GM12878 (cell line): Measurements from ENCODE around the gene CTCFL. TPM values are rescaled to one million over a fixed set of nuclear protein-coding genes. Genes with fewer than 3 reads are reported as not detected.

ENCODE experiments used
- ATAC-seq: fragments of 200-7000 bp; cut with Tn5 transposase; 3 replicates; pipeline ENCODE4 v1.9.1; 2020; ENCODE audit warnings: mild to moderate bottlenecking, moderate library complexity
- BruUV-seq: library from RNA; stranded (reverse); fragments of 400-500 nt; replicated peaks from 2 replicates; lab custom pipeline; 2021; lab: Mats Ljungman, UMichigan
- CTCF ChIA-PET: fragments of 300-600 bp; sonication (Branson Sonifier 250); formaldehyde crosslinking; extraction: SDS; loops from one replicate; lab custom pipeline; 2021; ENCODE audit warnings: inconsistent platforms; lab: Yijun Ruan, JAX
- POLR2A ChIA-PET: fragments of 350-600 bp; formaldehyde crosslinking; extraction: SDS; loops from one replicate; lab custom pipeline; 2021; ENCODE audit warnings: inconsistent platforms; lab: Charles Lee
- RAD21 ChIA-PET: fragments of 300-600 bp; sonication (Branson Sonifier 250); formaldehyde crosslinking; loops from one replicate; lab custom pipeline; 2023; ENCODE audit warnings: antibody characterized with exemption; ENCODE audit not compliant: unreplicated experiment; lab: Charles Lee
- SMC1A ChIA-PET: fragments of 300-600 bp; sonication (Branson Sonifier 250); formaldehyde crosslinking; loops from one replicate; lab custom pipeline; 2023; ENCODE audit not compliant: unreplicated experiment, uncharacterized antibody; lab: Charles Lee
- DNase-seq: peaks from one replicate; pipeline ENCODE4 v3.0.0-alpha.2; 2011; ENCODE audit warnings: low read depth, low spot score
- FAIRE-seq: peaks from 3 replicates; lab custom pipeline; 2011; peaks lifted over from hg19 to GRCh38; lab: Jason Lieb, UNC
- H2AFZ ChIP-seq: 2 replicates; pipeline ENCODE4 v1.6.0; 2011; ENCODE audit warnings: low read depth, low read length, control low read depth; ENCODE audit not compliant: control insufficient read depth
- H3K27ac ChIP-seq: 2 replicates; pipeline ENCODE4 v1.5.1; 2011; ENCODE audit warnings: control low read depth; ENCODE audit not compliant: control insufficient read depth, insufficient read depth
- H3K27me3 ChIP-seq, 2 experiments: replicated peaks in 1 of 2; 2 replicates each; pipeline versions ENCODE4 v1.6.0 to v1.6.1; 2011; ENCODE audit warnings: low read length in 1 of 2; ENCODE audit not compliant: control insufficient read depth in 2 of 2, insufficient read depth in 2 of 2
- H3K36me3 ChIP-seq, 2 experiments: 2 replicates each; pipeline ENCODE4 v1.5.1; 2011; ENCODE audit warnings: low read length in 1 of 2; ENCODE audit not compliant: control insufficient read depth in 2 of 2, insufficient read depth in 2 of 2
- H3K4me1 ChIP-seq: 2 replicates; pipeline ENCODE4 v1.6.1; 2011; ENCODE audit warnings: mild to moderate bottlenecking, low read length, moderate library complexity, mixed read lengths; ENCODE audit not compliant: control insufficient read depth, insufficient read depth
- H3K4me2 ChIP-seq: 2 replicates; pipeline ENCODE4 v1.6.0; 2011; ENCODE audit warnings: control low read depth; ENCODE audit not compliant: control insufficient read depth, insufficient read depth
- H3K4me3 ChIP-seq: fragments of 200-600 bp; sonication (generic); 2 replicates; pipeline ENCODE4 v1.5.1; 2016
- H3K79me2 ChIP-seq: 2 replicates; pipeline ENCODE4 v1.6.0; 2011; ENCODE audit warnings: low read length; ENCODE audit not compliant: control insufficient read depth, insufficient read depth
- H3K9ac ChIP-seq: 2 replicates; pipeline ENCODE4 v1.8.0; 2011; ENCODE audit warnings: low read length, control low read depth, mixed read lengths; ENCODE audit not compliant: control insufficient read depth, insufficient read depth
- H3K9me3 ChIP-seq: replicated peaks from 3 replicates; pipeline ENCODE4 v1.5.1; 2011; ENCODE audit warnings: mild to moderate bottlenecking, low read length; ENCODE audit not compliant: control insufficient read depth, insufficient read depth
- H4K20me1 ChIP-seq: 2 replicates; pipeline ENCODE4 v1.6.0; 2011; ENCODE audit not compliant: control insufficient read depth, insufficient read depth
- CBFB ChIP-seq: IDR thresholded peaks from 2 replicates; pipeline ENCODE4 v1.6.1; 2016; ENCODE audit warnings: antibody characterized with exemption, low read depth
- FOS ChIP-seq: IDR thresholded peaks from 3 replicates; pipeline ENCODE4 v1.6.1; 2011; ENCODE audit warnings: borderline replicate concordance; ENCODE audit not compliant: insufficient read length; ENCODE audit errors: extremely low read depth
- FOXK2 ChIP-seq: fragments of 450-650 bp; IDR thresholded peaks from 2 replicates; pipeline ENCODE4 v1.6.1; 2017; ENCODE audit warnings: mild to moderate bottlenecking, moderate library complexity
- FOXM1 ChIP-seq: IDR thresholded peaks from 2 replicates; pipeline ENCODE4 v1.6.1; 2012; ENCODE audit warnings: low read depth, mild to moderate bottlenecking, inconsistent platforms, low read length, moderate library complexity
- GATAD2B ChIP-seq: fragments of 450-650 bp; conservative IDR thresholded peaks from 2 replicates; pipeline ENCODE4 v1.6.1; 2017; ENCODE audit warnings: low read depth, mild to moderate bottlenecking, moderate library complexity
- HDGF ChIP-seq: fragments of 450-650 bp; IDR thresholded peaks from 2 replicates; pipeline ENCODE4 v1.6.1; 2016; ENCODE audit warnings: antibody characterized with exemption
- MYB ChIP-seq: fragments of 150-350 bp; IDR thresholded peaks from 2 replicates; pipeline ENCODE4 v1.6.1; 2014; ENCODE audit warnings: mild to moderate bottlenecking, low read depth, low read length, borderline replicate concordance
- NR2F1 ChIP-seq: fragments of 450-650 bp; conservative IDR thresholded peaks from 2 replicates; pipeline ENCODE4 v1.6.1; 2017; ENCODE audit warnings: mild to moderate bottlenecking
- RAD21 ChIP-seq: IDR thresholded peaks from 2 replicates; pipeline ENCODE4 v1.6.1; 2011; ENCODE audit warnings: mild to moderate bottlenecking, low read depth, low read length, moderate library complexity; ENCODE audit not compliant: insufficient read depth
- SMC3 ChIP-seq: IDR thresholded peaks from 2 replicates; pipeline ENCODE4 v1.6.1; 2011; ENCODE audit warnings: low read length, improper control_type of control experiment, borderline replicate concordance
- SPI1 ChIP-seq: IDR thresholded peaks from 2 replicates; pipeline ENCODE4 v1.6.1; 2011; ENCODE audit warnings: low read depth, mild to moderate bottlenecking, low read length, moderate library complexity, borderline replicate concordance; ENCODE audit not compliant: insufficient read depth
- WRNIP1 ChIP-seq: IDR thresholded peaks from 2 replicates; pipeline ENCODE4 v1.6.1; 2011; ENCODE audit warnings: low read depth, low read length, improper control_type of control experiment, borderline replicate concordance
- ZNF384 ChIP-seq: IDR thresholded peaks from 2 replicates; pipeline ENCODE4 v1.6.1; 2012; ENCODE audit warnings: low read depth, mild to moderate bottlenecking, low read length, improper control_type of control experiment, borderline replicate concordance
- WGBS: methylation state at CpG from one replicate; pipeline ENCODE4 v1.1.6; 2016; ENCODE audit warnings: low lambda C conversion rate; ENCODE audit not compliant: insufficient replicate concordance, insufficient coverage; ENCODE audit errors: missing lambda C conversion rate; 5-methylcytosine and 5-hydroxymethylcytosine counted together
- in situ Hi-C: fragments of 300-500 bp; cut with MboI; formaldehyde crosslinking; loops from 9 replicates; pipeline ENCODE4 v1.14.3; 2018; ENCODE audit warnings: mixed read lengths
- intact Hi-C: fragments of 100-400 bp; cut with micrococcal nuclease; formaldehyde crosslinking; loops from one replicate; pipeline ENCODE4 v1.14.2; 2022; ENCODE audit not compliant: unreplicated experiment
- polyA plus RNA-seq, 11 experiments: library from polyadenylated mRNA; depleted of rRNA in 4 of 11; unstranded in 6 of 11; stranded (reverse) in 5 of 11; fragments of >200 nt; fragmentation: Nextera tagmentation in 4 of 11; fragmentation: Illumina TruSeq in 1 of 11; extraction: Ambion mirVana in 4 of 11; extraction: Trizol in 1 of 11; gene quantifications; 1 replicate in 1 of 11; 2 replicates in 10 of 11; pipeline versions ENCODE4 v1.2.1 to v1.2.3, GENCODE V29; 2011 to 2016; ENCODE audit warnings: inconsistent platforms in 2 of 11, missing spikeins in 2 of 11, low read depth in 1 of 11
- total RNA-seq, 4 experiments: library from RNA; depleted of rRNA in 3 of 4; stranded (reverse); fragments of >200 nt in 3 of 4; fragmentation: Illumina TruSeq in 1 of 4; extraction: Trizol in 1 of 4; gene quantifications; 2 replicates each; pipeline versions ENCODE4 v1.2.1 to v1.2.3, GENCODE V29; 2013 to 2021
- TF ChIP-seq, protein P1 (sequence below): IDR thresholded peaks from 2 replicates; pipeline ENCODE4 v1.6.1; 2011; ENCODE audit warnings: low read depth, low read length, improper control_type of control experiment, borderline replicate concordance

CTCFL gene
- total and polyA plus RNA-seq, 10 of the 15 experiments (the other 5 are each of a cell fraction or from before 2014, with no cell fraction given): 0.06 to 0.20 (median 0.11) TPM; not detected in 4

DNA sequence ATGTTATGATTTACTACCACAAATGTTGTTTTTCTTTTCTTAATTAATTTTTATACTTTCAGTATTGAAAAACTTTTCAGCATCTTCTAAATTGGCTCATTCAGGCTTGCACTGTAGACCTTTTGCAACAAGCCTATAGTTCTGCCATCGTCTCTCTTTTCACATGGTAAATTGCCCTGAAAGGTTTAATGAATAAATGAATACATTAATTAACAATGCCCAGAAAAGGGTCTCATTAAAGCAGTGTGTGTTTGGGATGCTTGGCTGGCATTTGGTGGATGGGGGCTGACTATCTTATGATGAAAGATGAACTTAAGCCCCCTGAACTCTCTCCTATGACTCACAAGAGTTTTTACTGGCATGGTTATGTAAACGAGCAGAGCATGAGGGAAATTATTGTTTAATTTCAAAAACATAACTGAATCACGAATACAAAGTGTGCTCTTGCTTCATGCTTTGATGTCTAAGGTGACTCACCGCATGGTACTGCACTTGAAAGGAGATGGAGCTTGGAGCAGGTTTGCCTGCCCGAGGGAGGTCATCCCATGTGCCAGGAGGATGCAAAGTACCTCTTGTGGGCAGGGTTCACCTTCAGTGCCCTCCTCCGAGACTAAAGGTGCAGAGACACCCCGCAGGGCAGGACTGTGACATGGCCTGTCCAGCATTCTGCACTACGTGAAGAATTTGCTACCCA, 22.2 kb upstream of the CTCFL start:
- Histone ChIP-seq H3K9me3 (no peaks in the 10 kb centered on the region), H4K20me1 (no peaks in the 10 kb centered on the region), H3K9ac (no peak overlapping the region), H3K27ac (no peak overlapping the region), H3K27me3 (peaks cover 1 to 4% of the 10 kb centered on the region in 2 experiments; a peak in 3 of 4 replicates), H3K79me2 (no peaks in the 10 kb centered on the region), H3K4me3 (no peak overlapping the region), H2AFZ (no peak overlapping the region), H3K4me2 (no peak overlapping the region), H3K4me1 (no peaks in the 10 kb centered on the region), H3K36me3 (no peaks in the 10 kb centered on the region)
- no peak for ATAC-seq
- in situ Hi-C loops: no loop called here
- TF ChIP-seq, protein P1, sequence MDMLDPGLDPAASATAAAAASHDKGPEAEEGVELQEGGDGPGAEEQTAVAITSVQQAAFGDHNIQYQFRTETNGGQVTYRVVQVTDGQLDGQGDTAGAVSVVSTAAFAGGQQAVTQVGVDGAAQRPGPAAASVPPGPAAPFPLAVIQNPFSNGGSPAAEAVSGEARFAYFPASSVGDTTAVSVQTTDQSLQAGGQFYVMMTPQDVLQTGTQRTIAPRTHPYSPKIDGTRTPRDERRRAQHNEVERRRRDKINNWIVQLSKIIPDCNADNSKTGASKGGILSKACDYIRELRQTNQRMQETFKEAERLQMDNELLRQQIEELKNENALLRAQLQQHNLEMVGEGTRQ: no peak
- TF ChIP-seq SMC3: no peak
- no peak for TF ChIP-seq FOXK2
- no peak for TF ChIP-seq RAD21
- TF ChIP-seq GATAD2B: no peak
- no peak for TF ChIP-seq ZNF384
- TF ChIP-seq WRNIP1: no peak
- TF ChIP-seq SPI1: no peak
- TF ChIP-seq CBFB: no peak
- no peak for TF ChIP-seq MYB
- TF ChIP-seq NR2F1: no peak
- TF ChIP-seq FOS: no peak
- no peak for TF ChIP-seq FOXM1
- no peak for TF ChIP-seq HDGF
- FAIRE-seq: no peak
- POLR2A ChIA-PET: no interaction called here
- CTCF ChIA-PET: no interaction called here
- DNase-seq: no peak
- WGBS: 8% methylated on average over 8 of the region's 8 CpGs
- SMC1A ChIA-PET: no interaction called here
- intact Hi-C loops: no loop called here
- BruUV-seq: no TSS peak
- RAD21 ChIA-PET: no interaction called here
